IPS DF 4.7 (cell line): ENCODE measurements around the gene KRT38.
"Not testable (repeated sequence)": the region's sequence is repeated elsewhere in the genome, so short reads cannot be mapped to it uniquely, and the experiment has no call there.

Source experiments
- DNase-seq: peaks from one replicate; pipeline ENCODE4 v3.0.0-alpha.2; 2013; ENCODE audit warnings: low spot score; ENCODE audit errors: extremely low read depth

KRT38 gene

GRCh38 chr17:41395611-41396010 lies 45.2 kb downstream of the KRT38 start:
- DNase-seq = no peak

GRCh38 chr17:41395044-41395443 lies 45.7 kb downstream of the KRT38 start:
- not testable (repeated sequence) for DNase-seq

GRCh38 chr17:41394254-41394996 lies 46.4 kb downstream of the KRT38 start:
- DNase-seq = no peak

- no peak for DNase-seq
Observed at GRCh38 chr17:41393826-41394225, 47.0 kb downstream of the KRT38 start.

GRCh38 chr17:41393294-41393693 lies 47.5 kb downstream of the KRT38 start:
- no peak for DNase-seq

- no peak for DNase-seq
Observed at GRCh38 chr17:41392278-41392677, 48.5 kb downstream of the KRT38 start.

GRCh38 chr17:41391535-41391934 lies 49.2 kb downstream of the KRT38 start:
- no peak for DNase-seq

- no peak for DNase-seq
Observed at GRCh38 chr17:41390411-41390938, 50.3 kb downstream of the KRT38 start.

- DNase-seq = no peak
Observed at GRCh38 chr17:41387670-41388069, 53.1 kb downstream of the KRT38 start.

- no peak for DNase-seq
Observed at GRCh38 chr17:41386227-41386626, 54.6 kb downstream of the KRT38 start.
